Measurements from ENCODE around the gene TMEM95.
A peak's percentile ranks its signal among the peaks of the same experiment; 100 is the strongest.

TMEM95 gene

DNA sequence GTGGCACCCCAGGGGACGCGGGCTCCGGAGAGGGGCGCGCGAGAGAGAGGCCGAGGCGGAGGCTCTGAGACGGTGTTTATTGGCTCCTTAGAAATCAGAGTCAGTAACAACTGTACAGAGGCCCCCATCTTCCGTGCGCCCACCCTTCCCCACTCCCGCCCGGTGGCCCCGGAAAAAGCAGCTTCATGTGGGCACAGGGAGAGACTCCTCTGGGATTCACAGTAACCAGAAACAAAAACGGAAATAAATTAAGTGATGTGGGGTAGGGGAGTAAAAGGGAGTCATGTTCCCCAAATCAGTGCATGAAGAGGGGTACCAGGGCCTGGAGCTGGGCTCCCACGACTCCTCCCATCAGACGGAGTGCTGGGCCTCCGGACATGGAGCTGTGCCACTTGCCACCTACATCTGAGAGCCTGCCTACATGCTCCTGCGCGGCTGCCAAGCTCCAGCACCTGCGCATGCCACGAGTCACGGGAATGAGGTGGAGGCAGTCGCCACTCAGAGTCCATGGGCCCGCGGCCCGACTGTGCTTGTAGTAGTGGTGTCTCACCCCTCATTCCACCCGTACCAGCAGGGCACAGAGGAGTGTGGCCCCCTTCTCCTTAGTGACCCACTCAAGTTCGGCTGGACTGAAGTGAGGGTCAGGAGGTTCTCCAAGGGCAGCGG is 39.3 kb upstream of the TMEM95 start (continued):
- TF ChIP-seq, protein P1, sequence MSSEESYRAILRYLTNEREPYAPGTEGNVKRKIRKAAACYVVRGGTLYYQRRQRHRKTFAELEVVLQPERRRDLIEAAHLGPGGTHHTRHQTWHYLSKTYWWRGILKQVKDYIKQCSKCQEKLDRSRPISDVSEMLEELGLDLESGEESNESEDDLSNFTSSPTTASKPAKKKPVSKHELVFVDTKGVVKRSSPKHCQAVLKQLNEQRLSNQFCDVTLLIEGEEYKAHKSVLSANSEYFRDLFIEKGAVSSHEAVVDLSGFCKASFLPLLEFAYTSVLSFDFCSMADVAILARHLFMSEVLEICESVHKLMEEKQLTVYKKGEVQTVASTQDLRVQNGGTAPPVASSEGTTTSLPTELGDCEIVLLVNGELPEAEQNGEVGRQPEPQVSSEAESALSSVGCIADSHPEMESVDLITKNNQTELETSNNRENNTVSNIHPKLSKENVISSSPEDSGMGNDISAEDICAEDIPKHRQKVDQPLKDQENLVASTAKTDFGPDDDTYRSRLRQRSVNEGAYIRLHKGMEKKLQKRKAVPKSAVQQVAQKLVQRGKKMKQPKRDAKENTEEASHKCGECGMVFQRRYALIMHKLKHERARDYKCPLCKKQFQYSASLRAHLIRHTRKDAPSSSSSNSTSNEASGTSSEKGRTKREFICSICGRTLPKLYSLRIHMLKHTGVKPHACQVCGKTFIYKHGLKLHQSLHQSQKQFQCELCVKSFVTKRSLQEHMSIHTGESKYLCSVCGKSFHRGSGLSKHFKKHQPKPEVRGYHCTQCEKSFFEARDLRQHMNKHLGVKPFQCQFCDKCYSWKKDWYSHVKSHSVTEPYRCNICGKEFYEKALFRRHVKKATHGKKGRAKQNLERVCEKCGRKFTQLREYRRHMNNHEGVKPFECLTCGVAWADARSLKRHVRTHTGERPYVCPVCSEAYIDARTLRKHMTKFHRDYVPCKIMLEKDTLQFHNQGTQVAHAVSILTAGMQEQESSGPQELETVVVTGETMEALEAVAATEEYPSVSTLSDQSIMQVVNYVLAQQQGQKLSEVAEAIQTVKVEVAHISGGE (tag by site-specific recombination; conservative IDR thresholded peaks at IDR 0.05; ENCODE audit: low read depth): peak; percentile 20
- TF ChIP-seq, protein P2, sequence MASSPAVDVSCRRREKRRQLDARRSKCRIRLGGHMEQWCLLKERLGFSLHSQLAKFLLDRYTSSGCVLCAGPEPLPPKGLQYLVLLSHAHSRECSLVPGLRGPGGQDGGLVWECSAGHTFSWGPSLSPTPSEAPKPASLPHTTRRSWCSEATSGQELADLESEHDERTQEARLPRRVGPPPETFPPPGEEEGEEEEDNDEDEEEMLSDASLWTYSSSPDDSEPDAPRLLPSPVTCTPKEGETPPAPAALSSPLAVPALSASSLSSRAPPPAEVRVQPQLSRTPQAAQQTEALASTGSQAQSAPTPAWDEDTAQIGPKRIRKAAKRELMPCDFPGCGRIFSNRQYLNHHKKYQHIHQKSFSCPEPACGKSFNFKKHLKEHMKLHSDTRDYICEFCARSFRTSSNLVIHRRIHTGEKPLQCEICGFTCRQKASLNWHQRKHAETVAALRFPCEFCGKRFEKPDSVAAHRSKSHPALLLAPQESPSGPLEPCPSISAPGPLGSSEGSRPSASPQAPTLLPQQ (tag by site-specific recombination; IDR thresholded peaks at IDR 0.05): 0 out of 2 replicates have a peak, but pooled peaks have one; percentile 10
- TF ChIP-seq, protein P3, sequence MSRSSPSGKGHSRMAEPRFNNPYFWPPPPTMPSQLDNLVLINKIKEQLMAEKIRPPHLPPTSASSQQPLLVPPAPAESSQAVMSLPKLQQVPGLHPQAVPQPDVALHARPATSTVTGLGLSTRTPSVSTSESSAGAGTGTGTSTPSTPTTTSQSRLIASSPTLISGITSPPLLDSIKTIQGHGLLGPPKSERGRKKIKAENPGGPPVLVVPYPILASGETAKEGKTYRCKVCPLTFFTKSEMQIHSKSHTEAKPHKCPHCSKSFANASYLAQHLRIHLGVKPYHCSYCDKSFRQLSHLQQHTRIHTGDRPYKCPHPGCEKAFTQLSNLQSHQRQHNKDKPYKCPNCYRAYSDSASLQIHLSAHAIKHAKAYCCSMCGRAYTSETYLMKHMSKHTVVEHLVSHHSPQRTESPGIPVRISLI (tag by site-specific recombination; IDR thresholded peaks at IDR 0.05): no peak
- TF ChIP-seq YY1 (tag by site-specific recombination; IDR thresholded peaks at IDR 0.05) (0 out of 2 replicates have a peak, but pooled peaks have one; percentile 11), ZNF785 (tag by site-specific recombination; IDR thresholded peaks at IDR 0.05) (no peak), ZNF629 (tag by site-specific recombination; IDR thresholded peaks at IDR 0.05) (0 out of 2 replicates have a peak, but pooled peaks have one; percentile 26), SP7 (tag by site-specific recombination; IDR thresholded peaks at IDR 0.05) (no peak), ZNF561 (tag by site-specific recombination; IDR thresholded peaks at IDR 0.05; ENCODE audit: borderline replicate concordance) (0 out of 2 replicates have a peak, but pooled peaks have one; percentile 45), ZNF600 (tag by site-specific recombination; IDR thresholded peaks at IDR 0.05) (peak; percentile 46; the same call in 1 of the 2 replicates), HOXA7 (CRISPR knock-in tag; IDR thresholded peaks at IDR 0.05; ENCODE audit: borderline replicate concordance) (no peak), ZFP69B (tag by site-specific recombination; IDR thresholded peaks at IDR 0.05) (0 out of 2 replicates have a peak, but pooled peaks have one; percentile 1), ZNF777 (tag by site-specific recombination; IDR thresholded peaks at IDR 0.05; ENCODE audit: borderline replicate concordance) (0 out of 2 replicates have a peak, but pooled peaks have one; percentile 59), ZNF658 (tag by site-specific recombination; IDR thresholded peaks at IDR 0.05) (no peak), ZNF621 (tag by site-specific recombination; IDR thresholded peaks at IDR 0.05) (no peak), ZNF654 (tag by site-specific recombination; IDR thresholded peaks at IDR 0.05; ENCODE audit: low read depth) (no peak), ZBTB21 (tag by site-specific recombination; IDR thresholded peaks at IDR 0.05) (no peak)
- TF ChIP-seq, protein P4, sequence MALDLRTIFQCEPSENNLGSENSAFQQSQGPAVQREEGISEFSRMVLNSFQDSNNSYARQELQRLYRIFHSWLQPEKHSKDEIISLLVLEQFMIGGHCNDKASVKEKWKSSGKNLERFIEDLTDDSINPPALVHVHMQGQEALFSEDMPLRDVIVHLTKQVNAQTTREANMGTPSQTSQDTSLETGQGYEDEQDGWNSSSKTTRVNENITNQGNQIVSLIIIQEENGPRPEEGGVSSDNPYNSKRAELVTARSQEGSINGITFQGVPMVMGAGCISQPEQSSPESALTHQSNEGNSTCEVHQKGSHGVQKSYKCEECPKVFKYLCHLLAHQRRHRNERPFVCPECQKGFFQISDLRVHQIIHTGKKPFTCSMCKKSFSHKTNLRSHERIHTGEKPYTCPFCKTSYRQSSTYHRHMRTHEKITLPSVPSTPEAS (tag by site-specific recombination; IDR thresholded peaks at IDR 0.05): no peak
- TF ChIP-seq, protein P5, sequence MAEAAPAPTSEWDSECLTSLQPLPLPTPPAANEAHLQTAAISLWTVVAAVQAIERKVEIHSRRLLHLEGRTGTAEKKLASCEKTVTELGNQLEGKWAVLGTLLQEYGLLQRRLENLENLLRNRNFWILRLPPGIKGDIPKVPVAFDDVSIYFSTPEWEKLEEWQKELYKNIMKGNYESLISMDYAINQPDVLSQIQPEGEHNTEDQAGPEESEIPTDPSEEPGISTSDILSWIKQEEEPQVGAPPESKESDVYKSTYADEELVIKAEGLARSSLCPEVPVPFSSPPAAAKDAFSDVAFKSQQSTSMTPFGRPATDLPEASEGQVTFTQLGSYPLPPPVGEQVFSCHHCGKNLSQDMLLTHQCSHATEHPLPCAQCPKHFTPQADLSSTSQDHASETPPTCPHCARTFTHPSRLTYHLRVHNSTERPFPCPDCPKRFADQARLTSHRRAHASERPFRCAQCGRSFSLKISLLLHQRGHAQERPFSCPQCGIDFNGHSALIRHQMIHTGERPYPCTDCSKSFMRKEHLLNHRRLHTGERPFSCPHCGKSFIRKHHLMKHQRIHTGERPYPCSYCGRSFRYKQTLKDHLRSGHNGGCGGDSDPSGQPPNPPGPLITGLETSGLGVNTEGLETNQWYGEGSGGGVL (tag by site-specific recombination; IDR thresholded peaks at IDR 0.05): no peak
- TF ChIP-seq, protein P6, sequence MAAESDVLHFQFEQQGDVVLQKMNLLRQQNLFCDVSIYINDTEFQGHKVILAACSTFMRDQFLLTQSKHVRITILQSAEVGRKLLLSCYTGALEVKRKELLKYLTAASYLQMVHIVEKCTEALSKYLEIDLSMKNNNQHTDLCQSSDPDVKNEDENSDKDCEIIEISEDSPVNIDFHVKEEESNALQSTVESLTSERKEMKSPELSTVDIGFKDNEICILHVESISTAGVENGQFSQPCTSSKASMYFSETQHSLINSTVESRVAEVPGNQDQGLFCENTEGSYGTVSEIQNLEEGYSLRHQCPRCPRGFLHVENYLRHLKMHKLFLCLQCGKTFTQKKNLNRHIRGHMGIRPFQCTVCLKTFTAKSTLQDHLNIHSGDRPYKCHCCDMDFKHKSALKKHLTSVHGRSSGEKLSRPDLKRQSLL (tag by site-specific recombination; IDR thresholded peaks at IDR 0.05): no peak
- TF ChIP-seq, protein P7, sequence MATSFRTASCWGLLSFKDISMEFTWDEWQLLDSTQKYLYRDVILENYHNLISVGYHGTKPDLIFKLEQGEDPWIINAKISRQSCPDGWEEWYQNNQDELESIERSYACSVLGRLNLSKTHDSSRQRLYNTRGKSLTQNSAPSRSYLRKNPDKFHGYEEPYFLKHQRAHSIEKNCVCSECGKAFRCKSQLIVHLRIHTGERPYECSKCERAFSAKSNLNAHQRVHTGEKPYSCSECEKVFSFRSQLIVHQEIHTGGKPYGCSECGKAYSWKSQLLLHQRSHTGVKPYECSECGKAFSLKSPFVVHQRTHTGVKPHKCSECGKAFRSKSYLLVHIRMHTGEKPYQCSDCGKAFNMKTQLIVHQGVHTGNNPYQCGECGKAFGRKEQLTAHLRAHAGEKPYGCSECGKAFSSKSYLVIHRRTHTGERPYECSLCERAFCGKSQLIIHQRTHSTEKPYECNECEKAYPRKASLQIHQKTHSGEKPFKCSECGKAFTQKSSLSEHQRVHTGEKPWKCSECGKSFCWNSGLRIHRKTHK (tag by site-specific recombination; IDR thresholded peaks at IDR 0.05): no peak
